Neural cell (in vitro differentiated cells): ENCODE results near the gene PYDC2. TPM values are rescaled to one million over a fixed set of nuclear protein-coding genes. Genes with fewer than 3 reads are reported as not detected.

Experiments used
- H2AFZ ChIP-seq: fragments of 200-600, 300-800 bp; sonication (generic), shearing (Covaris generic); 2 replicates; pipeline ENCODE4 v1.6.0; 2014; ENCODE audit warnings: low read depth, mild to moderate bottlenecking, antibody characterized with exemption, low read length, moderate library complexity
- H3F3A ChIP-seq: fragments of 200-600 bp; shearing (Covaris generic); 2 replicates; pipeline ENCODE4 v1.6.1; 2016; ENCODE audit warnings: mild to moderate bottlenecking, moderate library complexity, mixed read lengths, antibody characterized with exemption, low read length; ENCODE audit not compliant: insufficient read depth, poor library complexity, severe bottlenecking
- H3K27ac ChIP-seq: fragments of 200-600, 300-800 bp; sonication (generic), shearing (Covaris generic); 2 replicates; pipeline ENCODE4 v1.5.1; 2014; ENCODE audit warnings: mild to moderate bottlenecking, low read length, moderate library complexity
- H3K27me3 ChIP-seq: fragments of 300-800, 200-600 bp; sonication (generic), shearing (Covaris generic); 2 replicates; pipeline ENCODE4 v1.6.0; 2014; ENCODE audit warnings: mild to moderate bottlenecking, low read depth, low read length, moderate library complexity; ENCODE audit not compliant: insufficient read depth
- H3K36me3 ChIP-seq: fragments of 300-800, 200-600 bp; sonication (generic), shearing (Covaris generic); 2 replicates; pipeline ENCODE4 v1.5.1; 2014; ENCODE audit warnings: mild to moderate bottlenecking, antibody characterized with exemption, low read length, moderate library complexity; ENCODE audit not compliant: insufficient read depth
- H3K4me2 ChIP-seq: fragments of 300-800, 200-600 bp; sonication (generic), shearing (Covaris generic); 2 replicates; pipeline ENCODE4 v1.6.0; 2014; ENCODE audit warnings: mild to moderate bottlenecking, low read length
- H3K4me3 ChIP-seq: fragments of 300-800, 200-600 bp; sonication (generic), shearing (Covaris generic); 2 replicates; pipeline ENCODE4 v1.5.1; 2014; ENCODE audit warnings: mild to moderate bottlenecking, low read length, moderate library complexity
- H3K79me2 ChIP-seq: fragments of 200-600 bp; shearing (Covaris generic); replicated peaks from 2 replicates; pipeline ENCODE4 v1.6.0; 2014; ENCODE audit warnings: mild to moderate bottlenecking, low read length, moderate library complexity; ENCODE audit not compliant: insufficient read depth
- H3K9ac ChIP-seq: fragments of 300-800, 200-600 bp; sonication (generic), shearing (Covaris generic); 2 replicates; pipeline ENCODE4 v1.6.1; 2016; ENCODE audit warnings: mild to moderate bottlenecking, low read length, mixed read lengths
- H3K9me2 ChIP-seq: fragments of 200-600 bp; shearing (Covaris generic); 2 replicates; pipeline ENCODE4 v1.6.1; 2016; ENCODE audit warnings: mild to moderate bottlenecking, low read length, mixed read lengths; ENCODE audit not compliant: insufficient read depth
- H3K9me3 ChIP-seq: fragments of 200-600, 300-800 bp; sonication (generic), shearing (Covaris generic); 2 replicates; pipeline ENCODE4 v1.6.1; 2016; ENCODE audit warnings: mild to moderate bottlenecking, mixed run types, low read length, moderate library complexity, mixed read lengths
- H4K20me1 ChIP-seq: fragments of 200-600 bp; shearing (Covaris generic); 2 replicates; pipeline ENCODE4 v1.6.1; 2016; ENCODE audit warnings: mild to moderate bottlenecking, mixed run types; ENCODE audit not compliant: insufficient read depth
- EP300 ChIP-seq: fragments of 450-650 bp; conservative IDR thresholded peaks from 2 replicates; pipeline ENCODE4 v1.6.1; 2014; ENCODE audit warnings: antibody characterized with exemption, mild to moderate bottlenecking, moderate library complexity; ENCODE audit not compliant: poor library complexity, severe bottlenecking
- EZH2 ChIP-seq: fragments of 200-600, 300-800 bp; shearing (Covaris generic), sonication (generic); IDR thresholded peaks from 2 replicates; pipeline ENCODE4 v1.6.1; 2014; ENCODE audit warnings: antibody characterized with exemption, low read length, borderline replicate concordance, mild to moderate bottlenecking; ENCODE audit not compliant: insufficient read depth, poor library complexity, severe bottlenecking
- MXI1 ChIP-seq: fragments of 450-650 bp; conservative IDR thresholded peaks from 2 replicates; pipeline ENCODE4 v1.6.1; 2014; ENCODE audit warnings: antibody characterized with exemption, mild to moderate bottlenecking; ENCODE audit not compliant: poor library complexity, severe bottlenecking
- POLR2AphosphoS5 ChIP-seq: IDR thresholded peaks from 2 replicates; pipeline ENCODE4 v1.6.1; 2012
- RAD21 ChIP-seq: fragments of 450-650 bp; conservative IDR thresholded peaks from 2 replicates; pipeline ENCODE4 v1.6.1; 2014; ENCODE audit warnings: antibody characterized with exemption, mild to moderate bottlenecking, moderate library complexity
- REST ChIP-seq: IDR thresholded peaks from 2 replicates; pipeline ENCODE4 v1.6.1; 2012; ENCODE audit warnings: borderline replicate concordance
- SMC3 ChIP-seq: fragments of 450-650 bp; conservative IDR thresholded peaks from 2 replicates; pipeline ENCODE4 v1.6.1; 2014; ENCODE audit warnings: antibody characterized with exemption, mild to moderate bottlenecking, moderate library complexity; ENCODE audit not compliant: poor library complexity
- TAF1 ChIP-seq: IDR thresholded peaks from 2 replicates; pipeline ENCODE4 v1.6.1; 2012; ENCODE audit warnings: low read depth
- polyA plus RNA-seq: library from polyadenylated mRNA; depleted of rRNA; stranded (reverse); fragments of >200 nt; gene quantifications from 2 replicates; pipeline ENCODE4 v1.2.3, GENCODE V29; 2014
- TF ChIP-seq, protein P1 (sequence below): fragments of 450-650 bp; IDR thresholded peaks from 2 replicates; pipeline ENCODE4 v1.5.1; 2014; ENCODE audit warnings: antibody characterized with exemption, mild to moderate bottlenecking, moderate library complexity; ENCODE audit not compliant: poor library complexity, severe bottlenecking

The PYDC2 gene
- polyA plus RNA-seq, 1 donor from 2014 or later, result not detected

DNA sequence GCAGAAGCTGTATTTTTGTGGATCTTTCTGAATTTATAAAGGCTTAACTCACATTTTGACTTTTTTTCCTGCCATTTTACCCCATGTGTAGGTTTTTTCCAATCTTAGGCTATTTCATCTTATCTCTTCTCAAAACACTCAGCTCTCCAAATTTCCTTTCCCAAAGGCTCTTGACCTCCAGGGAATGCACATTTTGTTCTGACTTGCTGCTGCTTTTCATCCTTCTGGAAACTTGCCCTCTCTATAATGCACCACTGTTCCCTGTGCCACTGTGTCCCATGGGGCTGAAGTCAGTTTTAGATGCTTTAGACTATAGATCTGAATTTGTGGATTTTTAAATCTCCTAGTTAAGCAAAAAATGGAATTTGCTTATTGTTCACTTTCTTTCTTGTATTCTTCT is 9.1 kb downstream of the PYDC2 start:
- TF ChIP-seq EZH2 (no peak), SMC3 (no peak), REST (no peak), TAF1 (no peak), EP300 (no peak), POLR2AphosphoS5 (no peak), RAD21 (no peak)
- TF ChIP-seq, protein P1, sequence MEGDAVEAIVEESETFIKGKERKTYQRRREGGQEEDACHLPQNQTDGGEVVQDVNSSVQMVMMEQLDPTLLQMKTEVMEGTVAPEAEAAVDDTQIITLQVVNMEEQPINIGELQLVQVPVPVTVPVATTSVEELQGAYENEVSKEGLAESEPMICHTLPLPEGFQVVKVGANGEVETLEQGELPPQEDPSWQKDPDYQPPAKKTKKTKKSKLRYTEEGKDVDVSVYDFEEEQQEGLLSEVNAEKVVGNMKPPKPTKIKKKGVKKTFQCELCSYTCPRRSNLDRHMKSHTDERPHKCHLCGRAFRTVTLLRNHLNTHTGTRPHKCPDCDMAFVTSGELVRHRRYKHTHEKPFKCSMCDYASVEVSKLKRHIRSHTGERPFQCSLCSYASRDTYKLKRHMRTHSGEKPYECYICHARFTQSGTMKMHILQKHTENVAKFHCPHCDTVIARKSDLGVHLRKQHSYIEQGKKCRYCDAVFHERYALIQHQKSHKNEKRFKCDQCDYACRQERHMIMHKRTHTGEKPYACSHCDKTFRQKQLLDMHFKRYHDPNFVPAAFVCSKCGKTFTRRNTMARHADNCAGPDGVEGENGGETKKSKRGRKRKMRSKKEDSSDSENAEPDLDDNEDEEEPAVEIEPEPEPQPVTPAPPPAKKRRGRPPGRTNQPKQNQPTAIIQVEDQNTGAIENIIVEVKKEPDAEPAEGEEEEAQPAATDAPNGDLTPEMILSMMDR, result no peak
- no peaks in the 10 kb centered on the region for H3K27me3 ChIP-seq
- no peak overlapping the region for H3K4me3 ChIP-seq
- no peaks in the 10 kb centered on the region for H3K9me3 ChIP-seq
- no peak overlapping the region for H3K4me2 ChIP-seq
- no peaks in the 10 kb centered on the region for H3F3A ChIP-seq
- H3K27ac ChIP-seq, result no peak overlapping the region
- H3K9me2 ChIP-seq, result no peaks in the 10 kb centered on the region
- H3K79me2 ChIP-seq, result no peaks in the 10 kb centered on the region
- H3K36me3 ChIP-seq, result no peaks in the 10 kb centered on the region
- no peak overlapping the region for H3K9ac ChIP-seq
- no peak overlapping the region for H2AFZ ChIP-seq
- no peaks in the 10 kb centered on the region for H4K20me1 ChIP-seq

- no peaks in the 10 kb centered on the region for H3K79me2 ChIP-seq
- no peaks in the 10 kb centered on the region for H3F3A ChIP-seq
- no peak overlapping the region for H3K27ac ChIP-seq
- H3K4me2 ChIP-seq, result no peak overlapping the region
- no peaks in the 10 kb centered on the region for H3K9me2 ChIP-seq
- no peak overlapping the region for H2AFZ ChIP-seq
- TF ChIP-seq EP300, result no peak
- no peak for TF ChIP-seq POLR2AphosphoS5
- TF ChIP-seq, protein P1, result no peak
- no peak for TF ChIP-seq TAF1
- TF ChIP-seq MXI1, result no peak
- TF ChIP-seq SMC3, result no peak
- no peak for TF ChIP-seq REST
- TF ChIP-seq RAD21, result no peak
- TF ChIP-seq EZH2, result no peak
- H3K36me3 ChIP-seq, result no peaks in the 10 kb centered on the region
- no peaks in the 10 kb centered on the region for H3K27me3 ChIP-seq
- no peak overlapping the region for H3K4me3 ChIP-seq
- H3K9ac ChIP-seq, result no peak overlapping the region
- H4K20me1 ChIP-seq, result no peaks in the 10 kb centered on the region
- H3K9me3 ChIP-seq, result no peaks in the 10 kb centered on the region
Observed at GRCh38 chr3:191470545-191470944, 9.6 kb downstream of the PYDC2 start.
